ENCODE data around the gene DHRS7.

The DHRS7 gene, protein sequence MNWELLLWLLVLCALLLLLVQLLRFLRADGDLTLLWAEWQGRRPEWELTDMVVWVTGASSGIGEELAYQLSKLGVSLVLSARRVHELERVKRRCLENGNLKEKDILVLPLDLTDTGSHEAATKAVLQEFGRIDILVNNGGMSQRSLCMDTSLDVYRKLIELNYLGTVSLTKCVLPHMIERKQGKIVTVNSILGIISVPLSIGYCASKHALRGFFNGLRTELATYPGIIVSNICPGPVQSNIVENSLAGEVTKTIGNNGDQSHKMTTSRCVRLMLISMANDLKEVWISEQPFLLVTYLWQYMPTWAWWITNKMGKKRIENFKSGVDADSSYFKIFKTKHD

DNA sequence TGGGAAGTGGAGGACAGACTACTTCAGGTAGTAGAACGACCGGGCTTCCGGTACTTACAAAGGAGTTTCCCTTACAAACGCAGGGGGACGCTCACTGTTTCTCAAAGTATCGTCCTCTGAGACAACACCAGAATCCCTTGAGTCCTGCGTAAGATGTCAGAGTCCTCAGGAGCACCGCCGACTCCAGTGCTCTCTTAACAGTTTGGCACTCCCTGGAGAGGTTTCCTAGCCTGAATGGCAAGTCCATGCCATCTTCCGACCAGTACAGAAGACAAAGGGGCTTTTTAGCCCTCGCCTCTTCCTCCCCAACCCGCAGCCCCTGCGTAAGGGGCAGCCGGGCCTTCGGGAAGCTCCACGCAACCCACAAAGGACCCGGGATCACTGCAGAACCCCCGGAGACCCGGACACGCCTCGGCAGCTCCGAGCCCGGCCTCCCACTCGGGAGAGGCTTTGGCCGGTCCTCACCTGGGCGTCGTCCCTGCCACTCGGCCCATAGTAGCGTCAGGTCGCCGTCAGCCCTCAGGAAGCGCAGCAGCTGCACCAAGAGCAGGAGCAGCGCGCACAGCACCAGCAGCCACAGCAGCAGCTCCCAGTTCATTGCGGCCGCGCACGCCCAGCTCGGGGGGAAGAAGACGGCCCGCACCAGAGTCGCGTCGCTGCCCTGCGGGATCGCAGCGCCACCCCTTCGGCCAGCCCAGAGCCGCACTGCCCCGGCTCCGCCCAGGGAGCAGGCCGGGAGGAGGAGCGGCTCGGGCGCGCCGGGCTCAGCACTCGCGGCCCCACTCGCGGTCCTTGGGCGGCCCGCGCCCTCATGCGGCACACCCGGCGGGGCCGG, at the start of gene DHRS7:
Gene DHRS7 (minus strand): TSS at position 687 of the 835 bp plus-strand sequence. CDS start 89 bp downstream, at position 598.
- FAIRE-seq: no peak

DNA sequence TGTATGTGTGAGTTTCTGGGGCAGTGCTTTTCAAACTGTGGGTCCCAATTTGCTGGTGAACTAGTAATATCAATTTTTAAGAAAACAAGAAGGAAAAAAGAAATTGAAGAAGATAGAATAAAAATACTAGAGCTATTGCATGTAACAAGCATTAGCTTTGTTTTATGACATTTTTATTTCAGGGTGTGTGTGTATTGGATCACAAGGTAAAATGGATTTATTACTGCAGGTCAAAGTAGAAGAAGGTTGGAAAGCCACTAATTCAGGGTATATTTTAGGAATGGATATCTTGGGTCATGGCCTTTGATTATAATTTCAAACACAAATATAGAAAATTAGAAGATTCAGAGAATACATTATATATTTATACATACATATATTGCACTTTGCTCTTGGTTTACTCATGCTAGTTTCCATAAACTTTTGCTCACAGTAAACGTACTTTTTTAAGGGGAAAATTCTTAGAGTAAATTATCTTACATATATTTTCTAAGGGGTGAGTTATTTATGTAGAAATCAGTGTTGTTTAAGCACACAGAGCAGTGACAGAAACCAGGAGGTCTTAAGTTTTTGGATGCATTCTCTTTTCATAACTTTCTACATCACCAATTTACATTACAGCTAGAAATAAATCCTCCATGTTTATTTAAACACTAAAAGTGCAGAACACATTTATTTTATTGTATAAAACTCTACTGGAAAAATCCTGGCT, 49.4 kb upstream of the DHRS7 start:
- no peak for FAIRE-seq

DNA sequence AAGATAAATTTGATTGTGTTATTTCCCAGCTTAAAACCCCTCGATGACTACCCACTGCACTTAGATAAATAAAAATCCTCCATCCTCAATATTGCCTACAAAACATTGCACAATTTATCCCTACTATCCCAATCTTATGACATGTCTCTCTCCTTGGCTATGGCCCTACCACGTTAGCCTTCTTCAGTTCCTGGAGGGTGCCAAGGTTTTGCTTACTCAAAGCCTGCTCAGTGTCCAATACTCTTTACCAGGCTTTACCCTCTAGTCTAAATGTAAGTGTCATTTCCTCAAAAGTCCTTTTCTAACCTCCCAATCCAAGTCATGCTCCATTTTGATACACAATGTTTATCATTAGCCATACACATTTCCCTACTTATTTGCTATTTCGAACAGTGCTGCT, 48.8 kb upstream of the DHRS7 start:
- FAIRE-seq: no peak

DNA sequence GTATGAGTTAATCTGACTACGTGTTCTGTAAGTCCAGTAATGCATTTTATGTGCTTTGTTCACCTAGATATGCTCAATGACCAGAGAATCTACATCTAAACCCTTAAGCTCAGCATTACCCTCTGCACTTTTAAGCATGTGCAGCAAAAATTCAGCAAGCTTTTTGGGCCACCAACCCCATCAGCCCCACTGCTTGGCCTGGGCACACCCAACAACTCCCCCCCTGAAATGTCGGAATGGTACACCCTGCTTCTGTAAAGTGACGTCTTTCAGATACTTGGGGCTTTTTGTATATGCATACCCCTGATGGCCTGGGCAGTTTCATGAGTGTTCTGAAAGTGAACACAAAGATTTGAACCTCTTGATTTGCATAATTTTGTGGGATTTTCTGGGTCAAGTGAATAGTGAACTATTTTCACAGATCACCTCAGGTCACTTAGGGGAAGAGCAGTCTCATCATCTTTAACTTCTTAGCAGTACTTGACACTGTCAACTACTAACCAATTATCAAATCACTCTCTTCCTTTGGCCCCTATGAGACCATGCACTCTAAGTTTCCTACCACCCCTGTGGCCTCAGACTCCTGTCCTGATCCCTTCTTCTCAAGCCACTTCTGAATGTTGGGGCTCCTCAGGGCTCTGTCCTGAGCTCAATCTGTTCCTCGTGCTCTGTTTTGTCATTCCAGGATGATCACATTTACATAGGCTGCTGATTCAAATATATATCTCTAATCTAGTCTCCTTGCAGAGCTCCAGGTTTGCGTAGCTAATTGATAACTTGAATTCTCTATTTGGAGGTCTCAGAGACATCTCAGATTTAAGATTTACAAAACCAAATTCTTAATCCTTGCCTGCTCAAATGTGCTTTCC, 47.5 kb upstream of the DHRS7 start:
- no peak for FAIRE-seq

DNA sequence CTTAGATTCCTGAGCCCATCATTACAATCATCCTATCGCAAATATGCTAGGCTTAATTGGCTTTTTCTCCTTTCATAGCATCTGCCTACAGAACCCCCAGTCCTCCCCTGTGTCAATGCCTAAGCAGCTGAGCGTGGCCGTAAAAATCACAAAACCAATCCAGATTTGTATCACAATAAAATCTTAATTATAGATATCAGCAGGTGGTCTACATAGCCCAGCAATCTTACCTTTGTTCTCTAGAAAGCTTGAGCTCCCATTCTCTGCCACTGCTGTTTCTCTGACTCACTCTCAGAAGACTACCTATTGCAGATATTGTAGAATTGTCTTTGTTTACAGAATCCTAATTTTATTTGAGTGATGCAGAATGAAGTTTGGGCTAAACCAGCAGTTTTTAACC, 46.0 kb upstream of the DHRS7 start:
- no peak for FAIRE-seq

DNA sequence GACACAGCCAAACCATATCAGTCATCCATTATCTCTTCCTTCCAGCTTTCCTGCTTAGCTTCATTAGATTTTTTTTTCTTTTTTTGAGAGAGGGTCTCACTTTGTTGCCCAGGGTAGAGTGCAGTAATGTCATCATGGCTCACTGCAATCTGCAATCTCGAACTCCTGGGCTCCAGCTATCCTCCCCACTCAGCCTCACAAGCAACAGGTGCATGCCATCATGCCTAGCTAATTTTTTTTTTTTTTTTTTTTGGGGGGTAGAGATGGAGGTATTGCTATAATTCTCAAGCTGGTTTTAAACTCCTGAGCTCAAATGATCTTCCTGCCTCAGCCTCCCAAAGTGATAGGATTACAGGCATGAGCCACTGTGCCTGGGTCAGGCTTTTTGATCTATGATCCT, 45.5 kb upstream of the DHRS7 start:
- no peak for FAIRE-seq

DNA sequence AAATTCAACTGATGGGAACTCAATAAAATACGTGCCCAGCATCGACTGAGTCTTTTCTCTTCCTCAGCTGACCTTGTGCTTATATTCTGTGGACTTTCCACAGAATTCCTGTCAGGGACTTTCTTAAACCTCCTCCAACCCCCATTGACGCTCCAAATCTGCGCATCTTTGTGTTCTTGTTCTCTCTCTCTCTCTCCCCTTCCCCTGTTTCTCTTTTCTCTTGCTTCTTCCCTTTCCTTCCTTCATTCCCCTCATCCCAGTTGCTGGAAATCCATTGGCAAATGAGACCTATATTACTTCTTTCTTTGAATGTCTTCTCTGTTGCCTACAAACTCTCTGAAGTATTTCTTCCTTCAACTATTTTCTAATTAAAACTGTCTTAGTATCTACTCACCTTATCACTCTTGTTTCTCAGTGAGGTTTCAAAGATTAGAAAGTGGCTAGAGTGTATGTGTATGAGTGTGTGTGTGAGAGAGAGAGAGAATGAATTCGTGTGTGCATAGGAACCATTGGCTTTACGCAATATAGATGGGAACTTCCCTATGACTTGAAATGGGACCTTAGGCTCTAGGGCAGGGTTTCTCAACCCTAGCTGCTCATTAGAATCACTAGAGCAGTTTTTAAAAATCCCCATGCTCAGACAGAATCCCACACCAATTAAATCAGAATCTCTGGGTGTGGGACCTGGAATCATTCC, 41.8 kb upstream of the DHRS7 start:
- FAIRE-seq: no peak

DNA sequence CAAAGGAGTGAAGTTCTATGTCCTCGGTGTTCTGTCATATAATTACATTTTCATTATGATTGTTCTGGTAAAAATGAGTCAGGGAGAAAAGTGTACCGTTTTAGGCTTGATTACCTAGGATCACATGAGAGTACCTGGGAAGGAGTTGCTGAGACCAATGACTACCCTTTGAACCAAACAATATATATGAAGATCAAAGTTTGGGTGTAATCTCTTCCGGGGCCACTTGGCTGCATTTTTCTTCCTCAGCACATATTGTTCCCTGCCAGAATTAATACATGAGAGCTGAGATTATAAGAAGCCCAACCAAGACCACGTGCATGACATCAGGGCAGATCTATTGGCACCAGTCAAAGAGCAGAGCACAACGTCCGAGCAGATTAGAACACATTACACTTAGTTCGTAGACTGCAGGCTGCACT, 41.1 kb upstream of the DHRS7 start:
- no peak for FAIRE-seq

DNA sequence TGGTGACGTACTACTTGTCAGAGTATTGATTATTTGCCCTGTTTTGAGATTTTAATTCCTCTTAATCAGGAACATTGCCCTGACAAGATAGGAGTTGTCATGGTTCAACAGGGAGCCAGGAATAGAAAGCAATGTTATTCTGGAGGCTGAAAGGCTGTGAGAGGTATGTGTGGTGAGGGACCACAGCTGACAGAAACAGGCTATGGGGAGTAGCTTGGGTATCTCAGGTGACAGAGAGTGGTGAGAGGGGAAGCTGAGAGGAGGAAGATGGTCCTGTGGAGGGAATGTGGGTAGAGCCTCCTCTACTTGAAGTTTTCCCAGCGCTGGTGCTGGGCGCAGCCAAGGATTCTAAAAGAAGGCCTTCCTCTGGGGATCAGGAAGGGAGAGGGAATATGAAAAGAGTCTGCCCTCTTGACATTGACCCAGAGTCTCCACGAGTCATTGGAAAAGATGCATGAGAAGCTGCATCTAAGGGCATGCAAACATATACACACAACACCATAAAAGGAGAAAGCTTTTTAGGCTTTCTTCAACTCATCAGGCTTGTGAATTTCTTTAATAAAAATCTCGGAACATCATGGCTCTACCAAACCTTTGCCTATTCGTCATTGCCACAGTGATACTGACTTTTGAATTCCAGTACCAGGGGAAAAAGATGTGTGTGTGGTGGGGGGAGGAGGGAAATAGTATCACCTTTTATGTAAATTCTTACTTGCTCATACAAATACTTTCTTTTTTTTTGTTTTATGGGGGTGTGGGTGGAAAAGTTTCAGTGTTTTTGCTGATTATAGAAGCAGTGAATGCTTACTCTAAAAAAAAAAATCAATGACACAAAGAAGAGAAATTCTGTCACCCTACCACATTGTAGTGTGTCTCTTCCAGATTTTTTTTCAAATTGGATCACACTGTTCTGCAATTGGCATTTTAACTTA, 39.9 kb upstream of the DHRS7 start:
- no peak for FAIRE-seq

DNA sequence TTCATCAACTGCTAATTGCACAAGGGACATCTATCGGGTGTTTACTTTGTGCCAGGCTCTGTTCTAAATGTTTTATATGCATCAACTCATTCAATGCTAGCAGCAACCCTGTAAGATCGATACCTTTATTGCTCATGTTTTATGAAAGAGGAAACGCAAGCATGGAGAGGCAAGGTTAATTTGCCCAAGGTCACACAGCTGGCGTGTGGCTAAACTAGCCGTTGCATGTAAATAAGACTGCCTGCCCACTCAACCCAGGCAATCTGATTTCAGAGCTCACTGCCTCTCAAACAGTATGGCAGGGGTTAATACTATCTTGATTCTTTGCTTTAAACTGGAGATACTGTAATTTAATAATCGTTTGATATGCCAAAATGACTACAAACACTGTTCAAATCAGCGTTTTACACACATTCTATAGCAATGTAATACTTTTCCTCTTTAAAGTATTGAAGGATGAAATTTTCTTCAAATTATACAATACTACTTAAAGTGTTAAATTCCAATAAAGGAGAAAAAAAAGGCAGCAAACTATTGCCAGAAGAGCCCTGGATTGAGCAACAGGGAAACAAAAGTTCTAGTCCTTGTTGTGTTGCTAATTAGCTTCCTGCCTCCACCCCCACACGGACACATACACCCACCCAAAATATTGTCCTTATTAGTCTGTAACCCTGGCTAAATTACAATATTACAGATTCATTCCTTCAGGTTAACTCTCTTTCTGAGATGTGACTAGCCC, 39.1 kb upstream of the DHRS7 start:
- no peak for FAIRE-seq

DNA sequence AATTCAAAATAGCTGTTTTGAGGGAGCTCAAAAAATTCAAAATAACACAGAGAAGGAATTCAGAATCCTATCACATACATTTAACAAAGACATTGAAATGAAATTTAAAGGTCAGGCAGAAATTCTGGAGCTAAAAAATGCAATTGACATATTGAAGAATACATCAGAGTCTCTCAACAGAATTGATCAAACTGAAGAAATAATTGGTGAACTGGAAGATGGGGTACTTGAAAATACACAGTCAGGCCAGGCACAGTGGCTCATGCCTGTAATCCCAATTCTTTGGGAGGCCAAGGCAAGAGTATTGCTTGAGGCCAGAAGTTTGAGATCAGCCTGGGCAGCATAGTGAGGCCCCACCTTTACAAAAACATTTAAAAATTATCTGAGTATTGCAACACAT, 34.1 kb upstream of the DHRS7 start:
- no peak for FAIRE-seq

DNA sequence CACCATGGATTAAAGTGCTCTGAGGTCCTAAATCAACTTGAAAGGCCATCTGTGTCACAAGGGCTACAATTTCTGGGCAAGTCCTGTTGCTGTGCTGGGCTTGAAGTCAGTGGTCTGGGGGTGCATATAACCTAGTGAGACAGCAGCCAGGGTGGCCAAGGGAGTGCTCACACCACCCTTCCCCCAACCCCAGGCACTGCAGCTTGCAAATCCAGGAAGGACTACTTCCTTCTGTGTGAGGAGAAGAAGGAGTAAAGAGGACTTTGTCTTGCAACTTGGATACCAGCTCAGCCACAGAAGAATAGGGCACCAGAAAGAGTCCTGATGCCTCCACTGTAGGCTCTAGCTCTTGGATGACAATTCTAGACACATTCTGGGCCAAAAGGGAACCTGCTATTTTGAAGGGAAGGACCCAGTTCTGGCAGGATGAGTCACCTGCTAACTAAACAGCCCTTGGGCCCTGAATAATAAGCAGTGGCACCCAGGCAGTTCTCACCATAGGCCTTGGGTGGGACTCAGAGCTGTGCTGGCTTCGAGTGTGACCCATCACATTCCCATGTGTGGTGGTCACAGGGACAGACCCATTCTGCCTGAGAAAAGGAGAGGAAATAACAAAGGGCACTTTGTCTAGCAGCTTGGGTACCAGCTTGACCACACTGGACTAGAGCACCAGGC, 32.6 kb upstream of the DHRS7 start:
- no peak for FAIRE-seq

DNA sequence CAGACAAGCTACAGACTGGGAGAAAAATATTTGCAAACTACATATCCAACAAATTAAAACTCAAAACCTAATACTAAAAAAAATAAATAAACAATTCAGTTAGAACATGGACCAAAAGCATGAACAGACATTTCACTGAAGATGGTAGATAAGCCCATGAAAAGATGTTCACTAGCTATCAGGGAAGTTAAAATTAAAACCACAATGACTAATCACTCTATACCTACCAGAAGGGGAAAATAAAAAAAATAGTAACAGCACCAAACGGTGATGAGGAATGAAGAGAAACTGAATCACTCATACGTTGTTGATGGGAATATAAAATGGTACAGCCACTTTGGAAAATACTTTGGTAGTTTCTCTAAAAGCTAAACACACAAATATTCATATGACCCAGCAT, 31.1 kb upstream of the DHRS7 start:
- FAIRE-seq: no peak

DNA sequence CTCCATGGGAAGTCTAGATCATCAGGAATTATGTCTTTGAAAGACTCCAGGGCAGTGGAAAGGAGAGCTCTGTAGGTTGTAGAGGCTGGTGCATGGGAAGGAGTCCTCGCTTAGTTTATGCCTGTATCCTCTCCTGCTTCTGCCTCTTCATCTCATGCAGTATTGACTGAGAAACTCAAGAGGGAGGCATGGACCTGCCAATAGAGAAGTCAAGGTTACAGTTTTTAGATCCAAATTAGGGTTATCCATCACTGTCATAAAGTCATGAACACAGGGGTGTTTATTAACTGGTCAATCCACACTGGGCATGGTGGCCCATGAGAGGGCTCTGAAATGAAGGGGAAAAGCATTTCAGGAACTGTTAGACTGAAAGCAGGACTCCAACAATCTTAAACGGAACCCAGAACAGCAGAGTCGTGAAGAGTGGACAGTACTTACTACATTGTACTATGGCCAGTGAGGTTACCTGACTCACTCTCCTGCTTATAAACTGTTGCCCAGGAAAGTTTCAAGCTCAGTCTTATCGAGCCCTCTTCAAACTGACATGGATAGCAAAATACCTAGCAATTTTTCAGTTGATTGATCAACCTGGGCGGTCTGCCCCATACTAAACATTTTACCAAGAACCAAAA, 30.1 kb upstream of the DHRS7 start:
- no peak for FAIRE-seq

DNA sequence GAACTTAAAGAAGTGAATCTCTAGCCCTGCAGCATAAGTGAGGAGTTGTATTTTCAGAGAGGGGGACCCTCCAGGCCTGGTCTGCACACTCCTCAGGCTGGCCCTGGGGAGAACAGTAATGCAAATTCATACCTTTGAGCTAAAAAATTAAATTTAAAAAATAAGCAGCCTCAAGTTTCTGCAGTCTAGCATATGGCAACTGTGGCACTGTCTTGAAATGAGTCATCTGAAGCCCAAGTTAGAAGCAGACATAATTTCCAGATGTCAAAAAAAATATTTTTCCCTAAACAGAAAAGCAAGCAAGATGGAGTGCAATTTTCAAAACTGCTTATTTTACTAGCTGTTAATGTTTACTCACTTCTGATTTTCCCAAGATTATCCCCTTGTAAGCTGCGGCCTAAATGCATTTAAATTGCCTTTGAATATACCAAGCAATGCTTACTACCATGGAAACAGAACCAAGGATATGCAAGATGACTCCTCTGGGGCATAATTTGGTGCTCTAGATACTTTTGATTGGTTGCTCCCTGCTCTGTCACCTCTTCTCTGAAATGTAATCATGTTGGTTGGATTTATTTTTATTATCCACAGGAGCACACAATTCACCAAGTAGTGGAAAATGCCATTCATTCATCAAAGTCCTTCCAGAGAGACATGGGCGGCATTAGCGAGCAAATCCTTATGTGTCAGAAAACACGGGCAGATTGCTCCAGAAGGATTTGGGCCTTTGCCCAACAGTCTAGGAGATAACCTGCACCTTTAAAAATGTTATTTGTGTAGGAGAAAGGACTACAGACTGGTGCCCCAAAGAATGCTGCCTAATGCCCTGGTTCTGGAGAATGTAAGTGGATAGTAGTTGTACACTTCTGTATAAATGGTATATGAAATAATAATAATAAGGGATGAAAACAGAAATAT, 25.0 kb upstream of the DHRS7 start:
- FAIRE-seq: no peak

DNA sequence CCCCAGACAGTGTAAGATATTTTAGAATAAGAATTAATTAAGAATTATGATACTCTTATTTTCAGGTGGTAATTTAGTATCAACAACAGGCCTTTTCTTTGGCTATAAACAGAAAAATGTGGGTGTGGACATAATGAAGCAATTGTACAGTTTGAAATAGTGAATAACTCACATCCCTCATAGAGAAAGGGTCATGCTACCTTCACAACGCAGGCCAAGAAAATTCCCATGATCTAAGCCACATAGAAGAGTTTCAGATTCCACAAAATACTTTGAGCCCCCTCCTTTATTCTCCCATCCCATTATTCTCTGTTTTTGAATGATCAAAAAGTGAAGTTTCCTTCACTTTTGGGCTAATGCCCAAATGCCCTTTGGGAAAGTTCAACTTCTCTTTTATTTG, 23.5 kb upstream of the DHRS7 start:
- FAIRE-seq: no peak

DNA sequence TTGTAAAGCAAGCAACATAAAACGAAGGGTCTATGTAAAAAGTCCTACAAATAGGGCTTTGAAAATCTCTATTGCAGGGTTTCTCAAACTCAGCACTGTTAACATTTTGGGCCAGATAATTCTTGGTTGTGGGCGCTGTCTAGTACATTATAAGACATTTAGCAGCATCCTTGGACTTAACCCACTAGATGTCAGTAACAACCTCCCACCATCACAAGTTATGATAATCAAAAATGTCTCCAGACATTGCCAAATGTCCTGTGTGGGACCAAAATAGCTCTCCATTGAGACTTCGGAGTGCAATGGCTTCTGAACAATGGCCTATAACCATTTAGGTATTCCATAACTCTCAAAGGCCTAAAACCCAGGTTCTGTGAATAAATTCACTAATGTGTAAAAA, 22.9 kb upstream of the DHRS7 start:
- no peak for FAIRE-seq

Measured in A204.1 (cell line).